Stomach (tissue), 4 donors: ENCODE data around the gene CYP24A1.

Source experiments
- CTCF ChIP-seq, 7 experiments: fragments of 450-650 bp in 4 of 7; fragments of 200-600 bp in 3 of 7; sonication (generic) in 3 of 7; IDR thresholded peaks; one replicate each; pipeline ENCODE4 v1.5.1; 2016 to 2019; ENCODE audit warnings: antibody characterized with exemption in 7 of 7, control low read depth in 2 of 7, mild to moderate bottlenecking in 1 of 7
- POLR2A ChIP-seq, 4 donors: fragments of 450-650 bp; IDR thresholded peaks; one replicate each; pipeline ENCODE4 v1.6.1; 2016; ENCODE audit warnings: antibody characterized with exemption in 4 of 4, control low read depth in 2 of 4, mild to moderate bottlenecking in 1 of 4, moderate library complexity in 1 of 4

DNA sequence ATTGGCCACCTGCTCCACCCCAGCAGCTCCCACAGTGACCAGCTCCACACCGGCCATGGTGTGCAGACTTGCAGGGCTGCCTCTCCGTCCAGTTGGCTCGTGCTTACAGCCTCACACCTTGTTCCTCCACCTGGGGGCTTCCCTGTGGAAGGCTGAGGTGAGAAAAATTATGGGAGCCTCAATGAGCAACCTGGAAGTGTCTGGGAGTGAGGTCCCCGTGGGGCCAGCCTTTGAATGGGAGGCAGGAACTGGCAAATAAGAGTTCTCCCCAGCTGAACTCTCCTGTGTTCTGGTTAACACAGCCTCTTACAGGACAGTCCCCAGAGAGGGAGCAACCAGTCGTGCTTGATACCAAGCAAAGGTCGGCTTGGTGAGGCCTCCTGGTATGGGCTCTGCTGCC lies 30.3 kb upstream of the CYP24A1 start:
- TF ChIP-seq CTCF (IDR thresholded peaks at IDR 0.05) (no peak), POLR2A (IDR thresholded peaks at IDR 0.05) (no peak)
